ENCODE measurements around the gene COA3. TPM values are rescaled to one million over a fixed set of nuclear protein-coding genes. Genes with fewer than 3 reads are reported as not detected.

The COA3 gene
- polyA plus RNA-seq, 1 of the 3 experiments (the other 2 are of a cell fraction): 103 TPM

DNA sequence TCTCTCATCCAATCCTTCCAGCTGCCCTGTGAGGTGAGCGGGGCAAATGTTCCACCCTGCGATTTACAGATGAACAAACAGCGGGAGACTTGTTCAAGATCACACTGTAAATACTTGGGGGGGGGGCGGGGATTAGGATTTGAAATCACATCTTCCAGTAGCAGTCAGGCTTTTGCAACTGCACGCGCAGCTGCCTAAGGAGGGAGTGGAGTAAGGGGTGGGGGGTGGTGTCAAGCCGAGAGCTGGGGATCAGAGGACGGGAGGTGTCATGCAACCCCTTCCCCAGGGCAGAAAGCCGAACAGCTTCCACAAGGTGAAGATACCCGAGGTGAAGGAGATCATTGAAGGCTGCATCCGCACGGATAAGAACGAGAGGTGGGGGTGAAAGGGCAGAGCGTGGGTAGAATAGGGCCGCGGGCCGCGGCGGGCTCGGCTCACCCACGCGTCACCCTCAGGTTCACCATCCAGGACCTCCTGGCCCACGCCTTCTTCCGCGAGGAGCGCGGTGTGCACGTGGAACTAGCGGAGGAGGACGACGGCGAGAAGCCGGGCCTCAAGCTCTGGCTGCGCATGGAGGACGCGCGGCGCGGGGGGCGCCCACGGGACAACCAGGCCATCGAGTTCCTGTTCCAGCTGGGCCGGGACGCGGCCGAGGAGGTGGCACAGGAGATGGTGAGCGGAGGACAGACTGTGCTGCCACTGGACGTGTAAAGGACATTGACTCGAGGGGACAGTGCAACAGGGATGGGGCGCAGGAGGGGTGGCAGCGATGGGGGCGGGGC, 13.5 kb downstream of the COA3 start:
- Histone ChIP-seq H4K20me1 (ENCODE audit: insufficient read depth) (no peaks in the 10 kb centered on the region), H3K79me2 (ENCODE audit: insufficient read depth) (peaks cover 49% of the 10 kb centered on the region), H3K4me1 (ENCODE audit: control insufficient read depth in 1 of 2, insufficient read depth in 2 of 2, low read depth in 1 of 2, low read length in 1 of 2) (peaks cover 8 to 14% of the 10 kb centered on the region in 2 experiments; a peak in 3 of 4 replicates), H3K9me3 (no peaks in the 10 kb centered on the region), H3K4me3 (ENCODE audit: low read depth in 2 of 2, low read length in 1 of 2) (no peak overlapping the region), H3K4me2 (no peak overlapping the region), H3K9ac (no peak overlapping the region), H3K27me3 (ENCODE audit: insufficient read depth) (no peaks in the 10 kb centered on the region), H3F3A (replicated peaks; ENCODE audit: insufficient read depth) (peaks cover 10% of the 10 kb centered on the region), H3K27ac (ENCODE audit: low read depth in 2 of 2, low read length in 1 of 2) (no peak overlapping the region), H3K9me2 (no peaks in the 10 kb centered on the region), H2AFZ (ENCODE audit: low read depth) (no peak overlapping the region), H3K36me3 (replicated peaks in 1 of 2; ENCODE audit: control insufficient read depth in 1 of 2, insufficient read depth in 2 of 2, low read length in 1 of 2) (peaks cover 8 to 10% of the 10 kb centered on the region in 2 experiments)
- POLR2A ChIA-PET: no interaction called here
- CTCF ChIA-PET: no interaction called here
- TF ChIP-seq RCOR1 (IDR thresholded peaks at IDR 0.05; ENCODE audit: low read length): no peak
- no peak for TF ChIP-seq SIN3A (IDR thresholded peaks at IDR 0.05; ENCODE audit: borderline replicate concordance, low read depth, low read length)
- TF ChIP-seq, protein P1, sequence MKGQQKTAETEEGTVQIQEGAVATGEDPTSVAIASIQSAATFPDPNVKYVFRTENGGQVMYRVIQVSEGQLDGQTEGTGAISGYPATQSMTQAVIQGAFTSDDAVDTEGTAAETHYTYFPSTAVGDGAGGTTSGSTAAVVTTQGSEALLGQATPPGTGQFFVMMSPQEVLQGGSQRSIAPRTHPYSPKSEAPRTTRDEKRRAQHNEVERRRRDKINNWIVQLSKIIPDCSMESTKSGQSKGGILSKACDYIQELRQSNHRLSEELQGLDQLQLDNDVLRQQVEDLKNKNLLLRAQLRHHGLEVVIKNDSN (IDR thresholded peaks at IDR 0.05; ENCODE audit: borderline replicate concordance, low read depth): no peak
- TF ChIP-seq POLR2AphosphoS5 (IDR thresholded peaks at IDR 0.05; ENCODE audit: low read depth, low read length): no peak
- no peak for TF ChIP-seq MXI1 (IDR thresholded peaks at IDR 0.05; ENCODE audit: low read depth, low read length)
- TF ChIP-seq FOSL2 (IDR thresholded peaks at IDR 0.05; ENCODE audit: borderline replicate concordance, low read depth): no peak
- TF ChIP-seq NRF1 (IDR thresholded peaks at IDR 0.05; ENCODE audit: low read depth, low read length): no peak
- TF ChIP-seq, protein P2, sequence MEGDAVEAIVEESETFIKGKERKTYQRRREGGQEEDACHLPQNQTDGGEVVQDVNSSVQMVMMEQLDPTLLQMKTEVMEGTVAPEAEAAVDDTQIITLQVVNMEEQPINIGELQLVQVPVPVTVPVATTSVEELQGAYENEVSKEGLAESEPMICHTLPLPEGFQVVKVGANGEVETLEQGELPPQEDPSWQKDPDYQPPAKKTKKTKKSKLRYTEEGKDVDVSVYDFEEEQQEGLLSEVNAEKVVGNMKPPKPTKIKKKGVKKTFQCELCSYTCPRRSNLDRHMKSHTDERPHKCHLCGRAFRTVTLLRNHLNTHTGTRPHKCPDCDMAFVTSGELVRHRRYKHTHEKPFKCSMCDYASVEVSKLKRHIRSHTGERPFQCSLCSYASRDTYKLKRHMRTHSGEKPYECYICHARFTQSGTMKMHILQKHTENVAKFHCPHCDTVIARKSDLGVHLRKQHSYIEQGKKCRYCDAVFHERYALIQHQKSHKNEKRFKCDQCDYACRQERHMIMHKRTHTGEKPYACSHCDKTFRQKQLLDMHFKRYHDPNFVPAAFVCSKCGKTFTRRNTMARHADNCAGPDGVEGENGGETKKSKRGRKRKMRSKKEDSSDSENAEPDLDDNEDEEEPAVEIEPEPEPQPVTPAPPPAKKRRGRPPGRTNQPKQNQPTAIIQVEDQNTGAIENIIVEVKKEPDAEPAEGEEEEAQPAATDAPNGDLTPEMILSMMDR (IDR thresholded peaks at IDR 0.05): no peak
- no peak for TF ChIP-seq EP300 (IDR thresholded peaks at IDR 0.05; ENCODE audit: borderline replicate concordance in 1 of 2, low read depth in 1 of 2, low read length in 1 of 2)
- TF ChIP-seq, protein P3, sequence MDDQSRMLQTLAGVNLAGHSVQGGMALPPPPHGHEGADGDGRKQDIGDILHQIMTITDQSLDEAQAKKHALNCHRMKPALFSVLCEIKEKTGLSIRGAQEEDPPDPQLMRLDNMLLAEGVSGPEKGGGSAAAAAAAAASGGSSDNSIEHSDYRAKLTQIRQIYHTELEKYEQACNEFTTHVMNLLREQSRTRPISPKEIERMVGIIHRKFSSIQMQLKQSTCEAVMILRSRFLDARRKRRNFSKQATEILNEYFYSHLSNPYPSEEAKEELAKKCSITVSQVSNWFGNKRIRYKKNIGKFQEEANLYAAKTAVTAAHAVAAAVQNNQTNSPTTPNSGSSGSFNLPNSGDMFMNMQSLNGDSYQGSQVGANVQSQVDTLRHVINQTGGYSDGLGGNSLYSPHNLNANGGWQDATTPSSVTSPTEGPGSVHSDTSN (IDR thresholded peaks at IDR 0.05): no peak
- no peak for TF ChIP-seq FOXM1 (IDR thresholded peaks at IDR 0.05; ENCODE audit: low read depth)
- no peak for TF ChIP-seq RXRA (IDR thresholded peaks at IDR 0.05; ENCODE audit: borderline replicate concordance, low read depth)
- TF ChIP-seq SMC3 (IDR thresholded peaks at IDR 0.05; ENCODE audit: low read depth, low read length): no peak
- TF ChIP-seq GABPA (IDR thresholded peaks at IDR 0.05; ENCODE audit: low read depth): no peak
- TF ChIP-seq, protein P4, sequence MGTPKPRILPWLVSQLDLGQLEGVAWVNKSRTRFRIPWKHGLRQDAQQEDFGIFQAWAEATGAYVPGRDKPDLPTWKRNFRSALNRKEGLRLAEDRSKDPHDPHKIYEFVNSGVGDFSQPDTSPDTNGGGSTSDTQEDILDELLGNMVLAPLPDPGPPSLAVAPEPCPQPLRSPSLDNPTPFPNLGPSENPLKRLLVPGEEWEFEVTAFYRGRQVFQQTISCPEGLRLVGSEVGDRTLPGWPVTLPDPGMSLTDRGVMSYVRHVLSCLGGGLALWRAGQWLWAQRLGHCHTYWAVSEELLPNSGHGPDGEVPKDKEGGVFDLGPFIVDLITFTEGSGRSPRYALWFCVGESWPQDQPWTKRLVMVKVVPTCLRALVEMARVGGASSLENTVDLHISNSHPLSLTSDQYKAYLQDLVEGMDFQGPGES (IDR thresholded peaks at IDR 0.05; ENCODE audit: low read depth, low read length): no peak
- peak; percentile 45 for DNase-seq
- 82% methylated on average over 47 of the region's 52 CpGs for WGBS (ENCODE audit: low lambda C conversion rate)

All from SK-N-SH (cell line).